Measurements from ENCODE around the gene NCOA7.

GRCh38 chr6:125966569-125966968 is 175.8 kb downstream of the NCOA7 start:
- TF ChIP-seq CTCF (IDR thresholded peaks at IDR 0.05): no peak
- no peak for TF ChIP-seq EZH2 (IDR thresholded peaks at IDR 0.05)
- TF ChIP-seq EZH2phosphoT487 (IDR thresholded peaks at IDR 0.05): no peak
